A673 (cell line): ENCODE measurements around the gene SLC25A26.

ENCODE experiments used
- EZH2 ChIP-seq: fragments of 200-600 bp; sonication (generic); IDR thresholded peaks from 2 replicates; pipeline ENCODE4 v1.6.1; 2017; ENCODE audit warnings: borderline replicate concordance, low read depth, mild to moderate bottlenecking, mixed read lengths, antibody characterized with exemption, low read length; ENCODE audit not compliant: poor library complexity, severe bottlenecking
- TF ChIP-seq, protein P1 (sequence below): fragments of 300-800, 200-600 bp; sonication (generic); conservative IDR thresholded peaks from 2 replicates; pipeline ENCODE4 v1.5.1; 2017; ENCODE audit warnings: low read depth, mild to moderate bottlenecking, antibody characterized with exemption, low read length, moderate library complexity, mixed read lengths

DNA sequence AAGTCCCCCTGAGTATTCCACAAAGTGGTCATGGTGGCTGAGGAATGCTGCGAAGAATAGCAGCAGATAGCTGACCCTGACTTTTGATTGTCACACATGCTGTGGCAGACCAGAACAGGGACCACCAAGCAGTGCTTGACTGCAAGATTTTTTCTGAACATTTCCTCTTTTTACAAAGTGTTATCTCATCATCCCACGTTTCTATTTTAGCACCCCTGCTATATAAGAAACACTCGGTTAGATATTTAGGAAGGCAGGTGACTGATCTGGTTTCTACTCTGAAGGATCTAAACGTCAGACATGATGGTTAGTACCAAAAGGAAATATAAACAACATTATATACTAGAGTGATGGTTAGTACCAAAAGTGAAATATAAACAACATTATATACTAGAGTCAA, 9.1 kb downstream of the SLC25A26 start:
- no peak for TF ChIP-seq EZH2
- TF ChIP-seq, protein P1, sequence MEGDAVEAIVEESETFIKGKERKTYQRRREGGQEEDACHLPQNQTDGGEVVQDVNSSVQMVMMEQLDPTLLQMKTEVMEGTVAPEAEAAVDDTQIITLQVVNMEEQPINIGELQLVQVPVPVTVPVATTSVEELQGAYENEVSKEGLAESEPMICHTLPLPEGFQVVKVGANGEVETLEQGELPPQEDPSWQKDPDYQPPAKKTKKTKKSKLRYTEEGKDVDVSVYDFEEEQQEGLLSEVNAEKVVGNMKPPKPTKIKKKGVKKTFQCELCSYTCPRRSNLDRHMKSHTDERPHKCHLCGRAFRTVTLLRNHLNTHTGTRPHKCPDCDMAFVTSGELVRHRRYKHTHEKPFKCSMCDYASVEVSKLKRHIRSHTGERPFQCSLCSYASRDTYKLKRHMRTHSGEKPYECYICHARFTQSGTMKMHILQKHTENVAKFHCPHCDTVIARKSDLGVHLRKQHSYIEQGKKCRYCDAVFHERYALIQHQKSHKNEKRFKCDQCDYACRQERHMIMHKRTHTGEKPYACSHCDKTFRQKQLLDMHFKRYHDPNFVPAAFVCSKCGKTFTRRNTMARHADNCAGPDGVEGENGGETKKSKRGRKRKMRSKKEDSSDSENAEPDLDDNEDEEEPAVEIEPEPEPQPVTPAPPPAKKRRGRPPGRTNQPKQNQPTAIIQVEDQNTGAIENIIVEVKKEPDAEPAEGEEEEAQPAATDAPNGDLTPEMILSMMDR: no peak
